ENCODE data around the gene RGS7.
A peak's percentile ranks its signal among the peaks of the same experiment; 100 is the strongest.
"Not testable (repeated sequence)": the region's sequence is repeated elsewhere in the genome, so short reads cannot be mapped to it uniquely, and the experiment has no call there.

RGS7 gene

GRCh38 chr1:240895424-240895823, 461.6 kb downstream of the RGS7 start:
- not testable (repeated sequence) for DNase-seq

GRCh38 chr1:240888787-240889048, 468.3 kb downstream of the RGS7 start:
- DNase-seq, result no peak

GRCh38 chr1:240888039-240888786, 468.8 kb downstream of the RGS7 start:
- DNase-seq, result peak; percentile 38

- DNase-seq, result no peak
Measured at GRCh38 chr1:240883490-240883889, 473.5 kb downstream of the RGS7 start.

GRCh38 chr1:240882656-240883308, 474.2 kb downstream of the RGS7 start:
- not testable (repeated sequence) for DNase-seq

- no peak for DNase-seq
Measured at GRCh38 chr1:240878631-240879030, 478.4 kb downstream of the RGS7 start.

- no peak for DNase-seq
Measured at GRCh38 chr1:240877605-240878004, 479.4 kb downstream of the RGS7 start.

GRCh38 chr1:240876071-240876470, 480.9 kb downstream of the RGS7 start:
- no peak for DNase-seq

- DNase-seq, result no peak
Measured at GRCh38 chr1:240869071-240869470, 487.9 kb downstream of the RGS7 start.

- no peak for DNase-seq
Measured at GRCh38 chr1:240866724-240867123, 490.3 kb downstream of the RGS7 start.

- DNase-seq, result no peak
Measured at GRCh38 chr1:240860023-240860422, 497.0 kb downstream of the RGS7 start.

GRCh38 chr1:240854367-240854766, 502.6 kb downstream of the RGS7 start:
- no peak for DNase-seq

GRCh38 chr1:240847325-240847724, 509.7 kb downstream of the RGS7 start:
- no peak for DNase-seq

- DNase-seq, result no peak
Measured at GRCh38 chr1:240844486-240844885, 512.5 kb downstream of the RGS7 start.

GRCh38 chr1:240843798-240844197, 513.2 kb downstream of the RGS7 start:
- no peak for DNase-seq

GRCh38 chr1:240836271-240836670, 520.7 kb downstream of the RGS7 start:
- DNase-seq, result no peak

GRCh38 chr1:240835291-240835690, 521.7 kb downstream of the RGS7 start:
- DNase-seq, result no peak

GRCh38 chr1:240833075-240833474, 523.9 kb downstream of the RGS7 start:
- DNase-seq, result no peak

GRCh38 chr1:240831922-240832321, 525.1 kb downstream of the RGS7 start:
- DNase-seq, result no peak

GRCh38 chr1:240831191-240831631, 525.8 kb downstream of the RGS7 start:
- no peak for DNase-seq

GRCh38 chr1:240829487-240829886, 527.5 kb downstream of the RGS7 start:
- DNase-seq, result no peak

GRCh38 chr1:240827786-240828185, 529.2 kb downstream of the RGS7 start:
- no peak for DNase-seq

- no peak for DNase-seq
Measured at GRCh38 chr1:240824238-240824637, 532.8 kb downstream of the RGS7 start.

GRCh38 chr1:240823357-240823756, 533.6 kb downstream of the RGS7 start:
- no peak for DNase-seq

GRCh38 chr1:240821925-240822324, 535.1 kb downstream of the RGS7 start:
- DNase-seq, result no peak
